ENCODE measurements around the gene ORMDL2. TPM values are rescaled to one million over a fixed set of nuclear protein-coding genes. Genes with fewer than 3 reads are reported as not detected.
"Not testable (repeated sequence)": the region's sequence is repeated elsewhere in the genome, so short reads cannot be mapped to it uniquely, and the experiment has no call there.

ORMDL2 gene
- total and polyA plus RNA-seq, 5 donors from 2014 or later, result 17.8 to 199 (median 135) TPM

GRCh38 chr12:55828357-55828756 is 10.5 kb downstream of the ORMDL2 start:
- Histone ChIP-seq H3K4me1 (ENCODE audit: control insufficient read depth, insufficient read depth, low read length, poor library complexity, severe bottlenecking) (peaks cover 67% of the 10 kb centered on the region), H3K36me3 (ENCODE audit: control insufficient read depth, insufficient read depth, low read length) (no peaks in the 10 kb centered on the region), H3K27me3 (ENCODE audit: control insufficient read depth, insufficient read depth, low read length) (no peaks in the 10 kb centered on the region), H3K9me3 (ENCODE audit: control insufficient read depth in 2 of 2, low read length in 2 of 2) (no peaks in the 10 kb centered on the region), H3K4me3 (ENCODE audit: low read depth, low read length) (peak overlapping the region; percentile 64), H3K27ac (ENCODE audit: insufficient read depth, low read length, poor library complexity, severe bottlenecking) (peak overlapping the region; percentile 76)
- H3K9me3 Mint-ChIP-seq, result peaks cover 0 to 2% (median 0%) of the 10 kb centered on the region in 7 donors
- peaks cover 4% of the 10 kb centered on the region for H3K36me3 Mint-ChIP-seq
- H3K27ac Mint-ChIP-seq, result peak overlapping the region; percentile 56 to 99 (median 96)
- no peaks in the 10 kb centered on the region for H3K27me3 Mint-ChIP-seq
- no peak for ATAC-seq (ENCODE audit: low read depth in 2 of 2)
- no peak for DNase-seq
- peaks cover 11 to 78% (median 49%) of the 10 kb centered on the region in 4 donors for H3K4me1 Mint-ChIP-seq
- peak overlapping the region; percentile 90 to 99 (median 98) for H3K4me3 Mint-ChIP-seq

- H3K36me3 ChIP-seq (ENCODE audit: control insufficient read depth, insufficient read depth, low read length), result no peaks in the 10 kb centered on the region
- Mint-ChIP-seq H3K27ac (peak overlapping the region; percentile 96 to 99 (median 98)), H3K4me3 (peak overlapping the region; percentile 90 to 99 (median 98)), H3K36me3 (peaks cover 4% of the 10 kb centered on the region), H3K9me3 (peaks cover 0 to 3% (median 0%) of the 10 kb centered on the region in 7 donors), H3K4me1 (peaks cover 4 to 66% (median 42%) of the 10 kb centered on the region in 4 donors), H3K27me3 (no peaks in the 10 kb centered on the region)
- H3K9me3 ChIP-seq (ENCODE audit: control insufficient read depth in 2 of 2, low read length in 2 of 2), result no peaks in the 10 kb centered on the region
- H3K4me3 ChIP-seq (ENCODE audit: low read depth, low read length), result peak overlapping the region; percentile 97
- H3K27ac ChIP-seq (ENCODE audit: insufficient read depth, low read length, poor library complexity, severe bottlenecking), result peak overlapping the region; percentile 76
- no peaks in the 10 kb centered on the region for H3K27me3 ChIP-seq (ENCODE audit: control insufficient read depth, insufficient read depth, low read length)
- ATAC-seq (ENCODE audit: low read depth in 2 of 2) (peak; percentile 1), DNase-seq (peak; percentile 24 to 46 (median 28))
- peaks cover 56% of the 10 kb centered on the region for H3K4me1 ChIP-seq (ENCODE audit: control insufficient read depth, insufficient read depth, low read length, poor library complexity, severe bottlenecking)
These were observed 12.2 kb downstream of the ORMDL2 start for GRCh38 chr12:55829967-55830600.

- Histone ChIP-seq H3K36me3 (ENCODE audit: control insufficient read depth, insufficient read depth, low read length) (no peaks in the 10 kb centered on the region), H3K4me1 (ENCODE audit: control insufficient read depth, insufficient read depth, low read length, poor library complexity, severe bottlenecking) (peaks cover 51% of the 10 kb centered on the region), H3K4me3 (ENCODE audit: low read depth, low read length) (peak overlapping the region; percentile 97), H3K27me3 (ENCODE audit: control insufficient read depth, insufficient read depth, low read length) (no peaks in the 10 kb centered on the region), H3K9me3 (ENCODE audit: control insufficient read depth in 2 of 2, low read length in 2 of 2) (no peaks in the 10 kb centered on the region), H3K27ac (ENCODE audit: insufficient read depth, low read length, poor library complexity, severe bottlenecking) (peak overlapping the region; percentile 76)
- no peak for ATAC-seq (ENCODE audit: low read depth in 2 of 2)
- H3K27ac Mint-ChIP-seq, result peak overlapping the region; percentile 92 to 99 (median 96)
- peaks cover 4% of the 10 kb centered on the region for H3K36me3 Mint-ChIP-seq
- peaks cover 2 to 59% (median 38%) of the 10 kb centered on the region in 4 donors for H3K4me1 Mint-ChIP-seq
- DNase-seq, result peak in 2 of 3 donors; percentile 40 to 81
- H3K9me3 Mint-ChIP-seq, result peaks cover 0 to 3% (median 0%) of the 10 kb centered on the region in 7 donors
- H3K27me3 Mint-ChIP-seq, result no peaks in the 10 kb centered on the region
- H3K4me3 Mint-ChIP-seq, result peak overlapping the region; percentile 90 to 99 (median 98)
These were observed 13.0 kb downstream of the ORMDL2 start for GRCh38 chr12:55830601-55831446.

- Histone ChIP-seq H3K9me3 (ENCODE audit: control insufficient read depth in 2 of 2, low read length in 2 of 2) (no peaks in the 10 kb centered on the region), H3K4me3 (ENCODE audit: low read depth, low read length) (peak overlapping the region; percentile 97), H3K36me3 (ENCODE audit: control insufficient read depth, insufficient read depth, low read length) (no peaks in the 10 kb centered on the region), H3K27me3 (ENCODE audit: control insufficient read depth, insufficient read depth, low read length) (no peaks in the 10 kb centered on the region), H3K27ac (ENCODE audit: insufficient read depth, low read length, poor library complexity, severe bottlenecking) (no peak overlapping the region), H3K4me1 (ENCODE audit: control insufficient read depth, insufficient read depth, low read length, poor library complexity, severe bottlenecking) (peaks cover 45% of the 10 kb centered on the region)
- ATAC-seq (ENCODE audit: low read depth in 2 of 2) (no peak), DNase-seq (peak in 1 of 3 donors; percentile 14)
- peak overlapping the region; percentile 92 to 99 (median 96) for H3K27ac Mint-ChIP-seq
- peaks cover 0 to 59% (median 34%) of the 10 kb centered on the region in 4 donors for H3K4me1 Mint-ChIP-seq
- peaks cover 4% of the 10 kb centered on the region for H3K36me3 Mint-ChIP-seq
- peaks cover 0 to 3% (median 0%) of the 10 kb centered on the region in 7 donors for H3K9me3 Mint-ChIP-seq
- peak overlapping the region; percentile 88 to 99 (median 98) for H3K4me3 Mint-ChIP-seq
- H3K27me3 Mint-ChIP-seq, result no peaks in the 10 kb centered on the region
These were observed 13.6 kb downstream of the ORMDL2 start for GRCh38 chr12:55831447-55831815.

- Histone ChIP-seq H3K36me3 (ENCODE audit: control insufficient read depth, insufficient read depth, low read length) (no peaks in the 10 kb centered on the region), H3K4me1 (ENCODE audit: control insufficient read depth, insufficient read depth, low read length, poor library complexity, severe bottlenecking) (peaks cover 29% of the 10 kb centered on the region), H3K9me3 (ENCODE audit: control insufficient read depth in 2 of 2, low read length in 2 of 2) (no peaks in the 10 kb centered on the region), H3K27ac (ENCODE audit: insufficient read depth, low read length, poor library complexity, severe bottlenecking) (no peak overlapping the region), H3K27me3 (ENCODE audit: control insufficient read depth, insufficient read depth, low read length) (no peaks in the 10 kb centered on the region), H3K4me3 (ENCODE audit: low read depth, low read length) (no peak overlapping the region)
- Mint-ChIP-seq H3K4me1 (peaks cover 0 to 45% (median 24%) of the 10 kb centered on the region in 4 donors), H3K27ac (no peak overlapping the region), H3K27me3 (no peaks in the 10 kb centered on the region), H3K4me3 (peak overlapping the region in 3 of 4 donors; percentile 72 to 99 (median 98)), H3K36me3 (no peaks in the 10 kb centered on the region), H3K9me3 (peaks cover 0 to 3% (median 0%) of the 10 kb centered on the region in 7 donors)
- DNase-seq (no peak), ATAC-seq (ENCODE audit: low read depth in 2 of 2) (no peak)
These were observed 15.2 kb downstream of the ORMDL2 start for GRCh38 chr12:55833056-55833455.

GRCh38 chr12:55834400-55834799 is 16.6 kb downstream of the ORMDL2 start:
- H3K27me3 Mint-ChIP-seq; H3K9me3 Mint-ChIP-seq; H3K9me3 ChIP-seq (ENCODE audit: control insufficient read depth in 2 of 2, low read length in 2 of 2); ATAC-seq (ENCODE audit: low read depth in 2 of 2); H3K27me3 ChIP-seq (ENCODE audit: control insufficient read depth, insufficient read depth, low read length); H3K4me3 ChIP-seq (ENCODE audit: low read depth, low read length); H3K27ac Mint-ChIP-seq; DNase-seq; H3K27ac ChIP-seq (ENCODE audit: insufficient read depth, low read length, poor library complexity, severe bottlenecking); H3K36me3 Mint-ChIP-seq; H3K36me3 ChIP-seq (ENCODE audit: control insufficient read depth, insufficient read depth, low read length): not testable (repeated sequence)
- peak overlapping the region in 1 of 4 donors; percentile 64 for H3K4me3 Mint-ChIP-seq
- H3K4me1 ChIP-seq (ENCODE audit: control insufficient read depth, insufficient read depth, low read length, poor library complexity, severe bottlenecking), result peaks cover 20% of the 10 kb centered on the region
- peaks cover 0 to 36% (median 19%) of the 10 kb centered on the region in 4 donors for H3K4me1 Mint-ChIP-seq

- ATAC-seq (ENCODE audit: low read depth in 2 of 2), result no peak
- no peak for DNase-seq
- no peaks in the 10 kb centered on the region for H3K9me3 ChIP-seq (ENCODE audit: control insufficient read depth in 2 of 2, low read length in 2 of 2)
- no peaks in the 10 kb centered on the region for H3K36me3 ChIP-seq (ENCODE audit: control insufficient read depth, insufficient read depth, low read length)
- no peak overlapping the region for H3K4me3 ChIP-seq (ENCODE audit: low read depth, low read length)
- no peaks in the 10 kb centered on the region for H3K36me3 Mint-ChIP-seq
- H3K4me1 Mint-ChIP-seq, result peaks cover 0 to 15% (median 4%) of the 10 kb centered on the region in 4 donors
- H3K4me1 ChIP-seq (ENCODE audit: control insufficient read depth, insufficient read depth, low read length, poor library complexity, severe bottlenecking), result no peaks in the 10 kb centered on the region
- H3K27ac Mint-ChIP-seq, result no peak overlapping the region
- no peak overlapping the region for H3K27ac ChIP-seq (ENCODE audit: insufficient read depth, low read length, poor library complexity, severe bottlenecking)
- peaks cover 0 to 1% (median 0%) of the 10 kb centered on the region in 7 donors for H3K9me3 Mint-ChIP-seq
- peaks cover 12% of the 10 kb centered on the region for H3K27me3 Mint-ChIP-seq
- H3K4me3 Mint-ChIP-seq, result no peak overlapping the region
- H3K27me3 ChIP-seq (ENCODE audit: control insufficient read depth, insufficient read depth, low read length), result no peaks in the 10 kb centered on the region
These were observed 20.5 kb downstream of the ORMDL2 start for GRCh38 chr12:55838361-55838760.

Data from CD4-positive, CD25-positive, alpha-beta regulatory T cell (primary cell).